ENCODE results near the gene CARMIL3. TPM values are rescaled to one million over a fixed set of nuclear protein-coding genes. Genes with fewer than 3 reads are reported as not detected.

Gene CARMIL3
- total RNA-seq, 1 experiment from 2014 or later: 0.14 TPM

DNA sequence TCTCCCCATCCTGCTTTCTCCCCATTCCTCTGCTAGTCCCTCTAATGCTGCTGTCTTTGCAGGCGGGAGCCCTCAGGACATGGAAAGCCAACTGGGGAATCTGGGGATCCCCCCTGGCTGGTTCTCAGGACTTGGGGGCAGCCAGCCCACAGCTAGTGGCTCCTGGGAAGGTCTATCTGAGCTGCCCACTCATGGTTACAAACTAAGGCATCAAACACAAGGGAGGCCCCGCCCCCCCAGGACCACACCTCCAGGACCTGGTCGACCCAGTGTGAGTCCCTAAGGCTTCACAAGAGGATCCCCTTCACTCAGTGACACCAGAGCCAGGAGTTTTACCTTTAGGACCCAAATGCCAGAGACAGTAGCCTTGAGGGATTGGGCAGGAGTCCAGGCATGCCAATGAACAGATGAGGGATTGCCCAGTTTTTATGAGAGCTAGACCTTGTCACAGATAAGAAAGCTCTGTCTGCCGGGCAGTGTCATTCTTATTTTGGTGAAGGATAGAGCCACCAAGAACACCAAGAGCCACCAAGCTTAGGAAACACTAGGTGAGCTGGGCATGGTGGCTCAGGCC is 11.5 kb downstream of the CARMIL3 start:
- DNase-seq (ENCODE audit: low spot score): no peak

DNA sequence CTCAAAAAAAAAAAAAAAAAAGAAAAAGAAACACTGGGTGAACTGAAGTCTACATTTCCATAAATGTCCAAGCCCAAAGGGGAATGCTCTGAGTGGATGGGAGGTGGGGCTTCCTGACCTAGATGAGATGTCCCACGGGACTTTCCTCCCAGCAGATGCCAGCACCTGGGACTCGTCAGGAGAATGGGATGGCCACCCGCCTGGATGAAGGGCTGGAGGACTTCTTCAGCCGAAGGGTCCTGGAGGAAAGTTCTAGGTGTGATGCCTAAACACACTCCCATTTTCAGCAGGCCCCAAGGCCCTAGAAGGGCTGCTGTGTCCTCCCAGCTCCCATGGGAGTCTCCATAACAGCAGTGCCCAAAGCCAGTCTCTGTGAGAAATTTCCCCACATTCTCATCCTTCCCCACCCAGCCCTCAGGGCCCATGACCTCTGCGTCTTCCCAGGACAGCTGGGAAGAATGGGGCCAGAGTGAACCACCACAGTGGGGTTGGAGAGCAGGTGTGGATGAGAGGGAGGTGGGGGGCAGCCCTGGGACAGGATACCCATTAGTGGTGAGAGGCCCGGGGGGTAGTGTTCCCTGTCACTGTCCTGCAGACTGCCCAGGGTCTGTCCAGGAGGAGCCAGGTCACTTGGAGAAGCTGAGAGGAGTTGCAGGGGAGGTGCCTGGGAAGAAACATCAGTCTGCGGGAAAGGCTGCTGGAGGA is 12.4 kb downstream of the CARMIL3 start:
- no peak for DNase-seq (ENCODE audit: low spot score)

DNA sequence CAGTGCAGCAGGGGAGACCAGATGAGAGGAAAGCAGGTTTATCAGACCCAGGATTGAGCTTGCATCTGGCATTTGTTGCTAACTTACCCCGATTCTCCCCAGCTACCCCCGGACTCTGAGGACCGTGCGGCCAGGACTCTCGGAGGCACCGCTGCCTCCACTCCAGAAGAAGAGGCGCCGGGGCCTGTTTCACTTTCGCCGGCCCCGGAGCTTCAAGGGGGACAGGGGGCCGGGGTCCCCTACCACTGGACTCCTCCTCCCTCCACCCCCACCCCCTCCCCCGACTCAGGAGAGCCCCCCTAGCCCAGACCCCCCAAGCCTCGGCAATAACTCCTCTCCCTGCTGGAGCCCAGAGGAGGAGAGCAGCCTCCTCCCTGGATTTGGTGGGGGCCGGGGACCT is 13.0 kb downstream of the CARMIL3 start:
- DNase-seq (ENCODE audit: low spot score): no peak

GRCh38 chr14:24065408-24065807 is 13.6 kb downstream of the CARMIL3 start:
- no peak for DNase-seq (ENCODE audit: low spot score)

- DNase-seq (ENCODE audit: low spot score): no peak
These were observed 14.8 kb downstream of the CARMIL3 start for GRCh38 chr14:24066496-24067132.

DNA sequence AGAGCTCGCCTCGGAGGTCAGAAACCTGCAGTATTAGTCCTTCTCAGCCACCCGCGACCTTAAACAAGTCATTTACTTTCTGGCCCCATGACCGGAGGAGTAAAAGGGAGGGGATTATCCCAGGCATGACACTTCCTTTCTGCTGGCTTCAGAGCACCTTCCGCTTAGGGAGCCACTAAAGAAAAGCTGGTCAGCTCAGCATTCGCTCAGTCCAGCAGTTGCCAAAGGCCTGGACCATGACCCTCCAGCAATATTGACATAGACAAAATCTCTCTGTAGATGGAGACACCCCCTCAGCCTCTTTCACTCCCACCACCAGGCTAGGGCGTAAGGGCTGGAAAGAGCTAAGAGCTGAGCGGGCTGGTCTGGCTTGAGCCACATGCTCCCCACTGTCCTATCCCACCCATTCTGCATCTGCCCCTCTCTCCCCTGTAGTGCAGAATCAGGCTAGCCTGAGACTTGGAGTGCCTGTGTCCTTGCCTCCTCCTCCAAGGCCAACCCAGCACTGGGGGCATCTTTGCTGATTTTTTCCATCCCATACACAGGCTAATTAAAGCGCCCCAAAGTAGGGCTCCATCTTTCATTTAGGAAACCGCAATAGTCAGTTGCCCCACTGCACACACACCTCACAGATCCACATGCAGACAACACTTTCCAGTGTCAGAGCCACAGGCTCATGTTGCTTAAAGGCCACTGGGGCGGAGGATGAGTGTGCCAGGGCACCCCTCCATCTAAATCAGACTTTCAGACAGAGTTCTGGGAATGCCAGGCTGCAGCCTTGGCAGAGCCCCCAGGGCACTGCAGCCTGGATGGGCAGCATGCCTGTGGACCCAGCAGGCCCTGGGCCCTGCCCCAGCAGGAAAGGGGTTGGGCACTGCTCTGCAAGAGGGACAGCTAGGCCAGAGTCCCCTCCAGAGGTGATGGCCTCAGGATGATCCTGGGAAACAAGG is 15.6 kb downstream of the CARMIL3 start:
- no peak for DNase-seq (ENCODE audit: low spot score)

GRCh38 chr14:24068711-24069410 is 17.1 kb downstream of the CARMIL3 start:
- DNase-seq (ENCODE audit: low spot score): no peak

- no peak for DNase-seq (ENCODE audit: low spot score)
These were observed 17.6 kb downstream of the CARMIL3 start for GRCh38 chr14:24069411-24069735.

DNA sequence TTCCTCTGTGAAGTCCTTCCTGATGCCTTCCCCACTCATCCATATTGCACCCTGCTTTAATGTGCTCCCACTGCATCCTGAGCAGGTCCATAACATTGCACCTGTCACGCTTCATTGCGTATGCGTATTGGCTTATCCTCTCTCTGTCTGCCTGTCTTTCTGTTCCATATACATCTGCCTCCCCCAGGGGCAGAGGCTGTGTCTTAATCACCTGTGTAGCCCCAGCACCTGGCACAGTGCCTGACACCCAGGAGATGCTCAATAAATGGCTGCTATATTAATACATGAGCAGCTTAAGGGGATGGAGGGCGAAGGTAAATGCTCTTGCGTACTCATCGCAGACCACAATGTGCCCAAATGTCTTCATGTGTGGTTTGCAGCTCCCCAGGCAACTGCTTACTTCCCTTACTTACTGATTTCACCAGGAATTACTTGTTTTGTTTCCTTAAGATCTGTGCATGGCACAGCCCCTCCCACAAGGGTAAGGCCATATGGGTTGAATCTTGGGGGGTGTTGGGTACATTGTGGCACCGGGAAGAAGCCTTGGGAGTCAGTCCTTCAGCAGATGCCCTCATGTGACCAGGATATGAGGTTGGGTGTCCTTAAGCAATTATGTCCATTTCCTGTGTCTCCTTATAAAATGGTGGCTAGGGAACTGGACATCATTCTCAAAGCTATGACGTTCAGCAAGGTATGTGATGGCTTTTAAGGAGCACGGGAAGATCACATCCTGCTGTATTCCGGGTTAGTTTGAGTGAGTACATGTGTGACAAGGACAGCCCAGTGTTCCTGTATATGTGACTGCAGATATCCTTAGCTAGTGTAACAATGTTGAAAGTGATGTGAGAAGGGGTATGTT is 18.7 kb downstream of the CARMIL3 start:
- no peak for DNase-seq (ENCODE audit: low spot score)

DNA sequence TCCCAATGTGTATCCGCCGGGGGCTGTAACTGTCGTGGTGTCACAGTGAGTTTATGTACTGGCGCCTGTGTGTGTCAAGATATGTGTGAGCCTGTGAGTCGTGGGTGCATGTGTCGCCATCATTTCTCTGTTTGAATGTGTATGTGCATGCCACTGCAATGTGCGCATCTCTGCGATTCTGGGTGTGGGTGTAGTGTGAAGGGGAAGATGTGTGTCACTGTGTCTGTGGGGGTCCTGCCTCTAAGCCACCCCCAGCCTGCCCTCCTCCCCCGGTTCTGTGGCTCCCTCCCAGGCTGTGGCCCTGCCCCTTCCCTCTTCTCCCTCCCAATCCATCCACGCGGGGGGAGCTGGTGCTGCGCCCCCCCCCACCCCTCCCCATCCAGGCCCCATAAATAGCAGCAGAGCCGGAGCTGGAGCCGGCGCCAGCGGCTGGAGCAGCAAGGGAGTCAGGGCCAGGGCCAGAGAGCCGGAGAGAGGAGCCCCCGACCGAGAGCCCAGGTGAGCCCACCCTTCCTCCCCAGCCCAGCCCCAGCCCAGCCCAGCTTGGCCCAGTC is 19.4 kb downstream of the CARMIL3 start, which contains the start of gene CPNE6:
Gene CPNE6 (plus strand): TSS at position 419 of the 554 bp plus-strand sequence. CDS start 1,375 bp downstream, outside the sequence.
- no peak for DNase-seq (ENCODE audit: low spot score)

- DNase-seq (ENCODE audit: low spot score): no peak
These were observed 20.1 kb downstream of the CARMIL3 start for GRCh38 chr14:24071836-24072430.

- no peak for DNase-seq (ENCODE audit: low spot score)
These were observed 20.6 kb downstream of the CARMIL3 start for GRCh38 chr14:24072436-24072835.

GRCh38 chr14:24072881-24073877 is 21.4 kb downstream of the CARMIL3 start:
- DNase-seq (ENCODE audit: low spot score): no peak

- no peak for DNase-seq (ENCODE audit: low spot score)
These were observed 23.0 kb downstream of the CARMIL3 start for GRCh38 chr14:24074625-24075484.

DNA sequence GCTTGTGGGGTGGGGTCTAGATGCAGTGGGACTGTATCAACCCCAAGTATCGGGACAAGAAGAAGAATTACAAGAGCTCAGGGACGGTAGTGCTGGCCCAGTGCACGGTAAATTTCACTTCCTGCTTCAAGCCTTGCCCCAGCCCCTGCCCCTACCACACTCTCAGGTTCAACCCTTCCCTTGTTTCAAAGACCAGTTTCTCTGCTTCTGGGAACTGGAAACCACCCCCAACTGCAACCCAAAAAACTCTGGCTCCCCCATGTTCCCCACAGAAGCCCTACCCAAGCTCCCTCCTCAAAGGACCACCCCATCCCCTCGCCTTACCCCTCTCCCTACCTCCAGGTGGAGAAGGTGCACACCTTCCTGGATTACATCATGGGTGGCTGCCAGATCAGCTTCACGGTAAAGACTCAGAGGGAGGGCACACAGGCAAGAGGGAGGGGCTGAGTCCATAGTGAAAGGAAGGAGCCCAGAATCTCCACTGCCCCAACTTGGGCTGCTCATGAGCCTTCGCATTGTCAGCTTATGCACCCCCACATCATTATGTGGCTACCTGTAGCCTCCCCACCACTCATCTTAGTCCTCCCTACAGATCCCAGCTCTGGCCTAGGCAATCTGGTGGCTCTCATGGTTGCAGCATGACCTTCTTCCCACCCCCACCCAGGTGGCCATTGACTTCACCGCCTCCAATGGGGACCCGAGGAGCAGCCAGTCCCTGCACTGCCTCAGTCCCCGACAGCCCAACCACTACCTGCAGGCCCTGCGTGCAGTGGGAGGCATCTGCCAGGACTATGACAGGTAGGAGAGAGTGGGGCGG is 23.9 kb downstream of the CARMIL3 start:
- no peak for DNase-seq (ENCODE audit: low spot score)

DNA sequence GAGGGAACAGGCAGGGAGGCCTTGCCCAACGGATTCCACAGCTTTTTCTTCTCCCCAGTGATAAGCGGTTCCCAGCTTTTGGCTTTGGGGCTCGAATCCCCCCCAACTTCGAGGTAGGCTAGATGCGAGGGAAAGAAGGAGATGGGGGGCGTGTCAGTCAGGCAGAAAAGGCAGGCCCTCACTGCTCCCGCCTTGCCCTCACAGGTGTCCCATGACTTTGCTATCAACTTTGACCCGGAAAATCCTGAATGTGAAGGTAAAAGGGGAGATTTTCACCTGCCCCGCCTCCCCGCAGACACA is 24.4 kb downstream of the CARMIL3 start:
- no peak for DNase-seq (ENCODE audit: low spot score)

GRCh38 chr14:24077086-24077485 is 25.3 kb downstream of the CARMIL3 start:
- no peak for DNase-seq (ENCODE audit: low spot score)
